Kidney tubule cell (primary cell): ENCODE measurements around the gene NFIB.

Experiments
- DNase-seq: peaks from one replicate; pipeline ENCODE4 v3.0.0-alpha.2; 2018; ENCODE audit warnings: low spot score

Gene NFIB

DNA sequence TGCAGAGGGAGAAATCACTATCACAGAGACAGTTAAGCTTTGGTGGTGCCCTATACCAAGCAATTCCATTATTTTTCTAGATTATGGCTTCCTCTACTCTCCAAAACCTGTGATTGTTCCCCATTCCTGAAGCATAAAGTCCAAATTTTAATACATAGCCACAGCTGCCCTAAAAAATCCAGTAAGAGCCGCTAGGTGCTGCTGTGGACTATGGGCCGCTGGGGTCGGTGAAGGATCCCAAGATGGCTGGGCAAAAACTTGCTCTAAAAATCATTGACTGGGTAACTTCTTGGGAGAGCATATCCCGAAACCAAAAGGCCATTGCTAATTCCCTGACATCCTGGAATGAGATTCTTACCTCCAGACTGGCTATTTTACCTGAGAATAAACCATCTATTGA, 245.3 kb downstream of the NFIB start:
- no peak for DNase-seq

GRCh38 chr9:14066831-14067230, 247.1 kb downstream of the NFIB start:
- DNase-seq = no peak

GRCh38 chr9:14066032-14066431, 247.9 kb downstream of the NFIB start:
- no peak for DNase-seq

- no peak for DNase-seq
Observed at GRCh38 chr9:14064940-14065339, 249.0 kb downstream of the NFIB start.

GRCh38 chr9:14063756-14064155, 250.2 kb downstream of the NFIB start:
- no peak for DNase-seq

GRCh38 chr9:14062586-14063221, 251.2 kb downstream of the NFIB start:
- DNase-seq = no peak

- no peak for DNase-seq
Observed at GRCh38 chr9:14061936-14062585, 251.9 kb downstream of the NFIB start.

GRCh38 chr9:14058325-14058688, 255.6 kb downstream of the NFIB start:
- no peak for DNase-seq

DNA sequence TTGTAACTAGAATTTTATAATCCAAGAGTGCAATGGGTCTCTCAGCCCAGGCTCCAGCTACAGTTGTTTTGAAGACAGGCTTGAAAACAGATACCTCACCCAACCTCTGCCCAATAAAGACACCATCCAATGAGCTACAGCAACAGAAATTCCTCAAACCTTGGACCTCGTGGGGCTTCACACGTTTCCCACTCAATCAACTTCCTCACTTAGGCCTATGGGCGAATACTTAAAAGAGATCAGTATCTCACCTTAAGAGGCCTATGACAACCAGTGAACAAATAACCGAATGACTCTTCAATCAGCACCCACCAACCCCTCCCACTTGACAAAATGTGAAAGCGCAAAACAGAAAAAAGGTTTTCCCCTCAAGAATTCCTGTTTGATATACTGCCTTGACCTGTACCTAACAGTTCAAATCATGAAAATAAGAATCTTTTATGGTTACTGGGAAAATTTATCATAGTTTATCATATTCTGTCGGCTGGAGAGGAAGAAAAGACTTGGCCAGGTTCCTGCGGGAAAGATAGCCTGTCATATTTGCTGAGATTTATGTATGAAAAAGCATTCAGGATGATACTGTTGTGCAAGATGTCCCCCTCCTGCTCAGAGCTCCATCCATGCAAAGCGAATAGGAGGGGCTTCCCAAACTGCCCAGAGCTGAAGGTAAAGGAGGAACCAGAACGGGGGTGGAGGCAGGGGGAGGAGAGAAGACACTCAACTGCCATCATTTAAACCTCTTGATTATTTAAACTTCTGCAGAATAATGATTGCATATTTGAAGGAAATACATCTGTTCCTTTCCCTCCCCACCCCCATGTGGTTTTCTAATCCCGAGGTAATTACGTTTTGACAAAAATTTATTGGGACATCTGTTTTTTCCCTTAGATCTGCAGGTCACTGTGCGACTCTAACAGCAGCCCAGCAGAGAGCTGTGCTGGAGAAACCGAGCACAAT, 256.3 kb downstream of the NFIB start:
- DNase-seq = no peak

GRCh38 chr9:14056316-14056861, 257.6 kb downstream of the NFIB start:
- DNase-seq = no peak

DNA sequence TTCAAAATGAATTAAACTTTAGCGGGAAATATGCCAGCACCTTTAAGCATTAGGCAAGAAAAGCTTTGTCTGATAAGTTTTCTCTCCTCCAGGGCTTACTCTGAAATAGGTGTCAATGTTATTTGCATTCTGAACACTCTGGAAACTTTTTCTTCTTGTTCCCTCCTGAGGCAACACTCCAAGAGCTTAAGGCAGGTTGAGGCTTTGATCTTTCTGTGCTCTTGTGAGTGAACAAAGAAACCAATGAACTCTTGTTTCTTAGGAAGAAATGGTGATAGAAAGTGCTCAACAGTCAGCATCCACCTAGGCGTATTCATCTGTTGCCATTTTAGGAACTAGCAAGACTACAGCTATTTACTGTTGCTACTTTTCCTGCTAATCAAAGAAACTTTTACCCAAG, 259.8 kb downstream of the NFIB start:
- DNase-seq = no peak

- no peak for DNase-seq
Observed at GRCh38 chr9:14052359-14052758, 261.6 kb downstream of the NFIB start.

GRCh38 chr9:14051419-14051818, 262.5 kb downstream of the NFIB start:
- no peak for DNase-seq

DNA sequence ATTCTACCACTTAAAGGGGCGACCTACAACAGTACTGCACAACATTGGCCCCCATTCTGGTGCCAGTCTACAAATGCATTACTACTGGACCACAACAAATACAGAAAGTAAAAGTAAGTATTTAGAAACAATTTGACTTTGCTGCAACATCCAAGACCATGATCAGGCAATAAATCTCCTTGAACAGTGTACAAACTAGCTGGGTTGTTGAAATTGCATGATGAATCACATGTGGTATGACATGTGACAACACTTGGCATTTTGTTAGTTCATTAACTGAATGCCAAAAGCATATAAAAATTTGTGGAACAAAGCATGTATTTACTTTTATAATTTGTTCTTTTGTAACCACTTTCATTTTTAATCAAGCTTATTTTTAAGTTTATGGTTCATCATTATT, 270.5 kb downstream of the NFIB start:
- peak; percentile 28 for DNase-seq

DNA sequence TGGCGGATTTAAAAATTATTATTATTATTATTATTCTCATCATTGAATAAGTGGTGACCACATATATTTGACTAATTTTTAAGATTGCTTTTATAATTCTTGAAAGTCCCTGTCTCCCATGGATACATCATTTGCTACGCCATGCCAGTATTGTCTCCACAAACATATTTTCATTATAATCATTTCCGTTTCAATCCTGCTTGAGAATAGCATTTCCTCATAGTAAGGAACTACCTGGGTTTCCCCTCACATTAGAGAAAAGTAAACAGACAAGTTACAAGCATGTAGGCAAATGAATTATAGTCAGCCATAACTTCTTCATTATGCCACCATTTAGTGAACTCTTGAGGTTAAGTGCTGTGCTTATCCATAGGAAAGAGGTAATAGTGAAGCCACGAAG, 276.6 kb downstream of the NFIB start:
- no peak for DNase-seq

GRCh38 chr9:14033067-14033466, 280.9 kb downstream of the NFIB start:
- no peak for DNase-seq
